ENCODE data around the gene NIT1.

NIT1 gene

GRCh38 chr1:161076410-161076809 lies 41.5 kb upstream of the NIT1 start:
- H3K9me3 ChIP-seq (replicated peaks; ENCODE audit: insufficient read depth, low read length): no peaks in the 10 kb centered on the region
- no peaks in the 10 kb centered on the region for H3K9me2 ChIP-seq (replicated peaks; ENCODE audit: insufficient read depth, low read length)
- H3K4me2 ChIP-seq (ENCODE audit: low read depth, low read length): no peak overlapping the region
- no peak overlapping the region for H3K9ac ChIP-seq (ENCODE audit: low read length)
- H3K27me3 ChIP-seq (replicated peaks; ENCODE audit: insufficient read depth, low read length): no peaks in the 10 kb centered on the region
- H2AFZ ChIP-seq (ENCODE audit: low read length): no peak overlapping the region
- H4K20me1 ChIP-seq (ENCODE audit: insufficient read depth, low read length): no peaks in the 10 kb centered on the region
- H3K4me3 ChIP-seq (ENCODE audit: low read length): no peak overlapping the region
- peaks cover under 1% of the 10 kb centered on the region; the same call in 1 of the 2 replicates for H3K4me1 ChIP-seq (ENCODE audit: low read length)
- no peaks in the 10 kb centered on the region for H3K36me3 ChIP-seq (replicated peaks; ENCODE audit: insufficient read depth, low read length)
- no peaks in the 10 kb centered on the region for H3F3A ChIP-seq (ENCODE audit: insufficient read depth, low read length)
- no peak for TF ChIP-seq EZH2phosphoT487 (IDR thresholded peaks at IDR 0.05; ENCODE audit: low read length)
- TF ChIP-seq EZH2 (optimal IDR thresholded peaks at IDR 0.05; ENCODE audit: low read depth, low read length): no peak
- no peak for TF ChIP-seq CTCF (IDR thresholded peaks at IDR 0.05; ENCODE audit: low read length)
- no peak overlapping the region for H3K27ac ChIP-seq (ENCODE audit: low read length)
- no peak for DNase-seq
- no peaks in the 10 kb centered on the region for H3K79me2 ChIP-seq (ENCODE audit: low read length)

- Histone ChIP-seq H4K20me1 (ENCODE audit: insufficient read depth, low read length) (no peaks in the 10 kb centered on the region), H3K9ac (ENCODE audit: low read length) (no peak overlapping the region), H3K27ac (ENCODE audit: low read length) (no peak overlapping the region), H3K9me2 (replicated peaks; ENCODE audit: insufficient read depth, low read length) (no peaks in the 10 kb centered on the region), H3K27me3 (replicated peaks; ENCODE audit: insufficient read depth, low read length) (no peaks in the 10 kb centered on the region), H3K4me1 (ENCODE audit: low read length) (no peaks in the 10 kb centered on the region), H3K4me3 (ENCODE audit: low read length) (no peak overlapping the region), H3K9me3 (replicated peaks; ENCODE audit: insufficient read depth, low read length) (no peaks in the 10 kb centered on the region), H3F3A (ENCODE audit: insufficient read depth, low read length) (no peaks in the 10 kb centered on the region), H3K4me2 (ENCODE audit: low read depth, low read length) (no peak overlapping the region), H3K79me2 (ENCODE audit: low read length) (no peaks in the 10 kb centered on the region), H3K36me3 (replicated peaks; ENCODE audit: insufficient read depth, low read length) (no peaks in the 10 kb centered on the region), H2AFZ (ENCODE audit: low read length) (no peak overlapping the region)
- DNase-seq: no peak
- TF ChIP-seq EZH2phosphoT487 (IDR thresholded peaks at IDR 0.05; ENCODE audit: low read length) (no peak), CTCF (IDR thresholded peaks at IDR 0.05; ENCODE audit: low read length) (no peak), EZH2 (optimal IDR thresholded peaks at IDR 0.05; ENCODE audit: low read depth, low read length) (no peak)
Measured at GRCh38 chr1:161077426-161077825, 40.5 kb upstream of the NIT1 start.

- H3K27me3 ChIP-seq (replicated peaks; ENCODE audit: insufficient read depth, low read length): no peaks in the 10 kb centered on the region
- no peaks in the 10 kb centered on the region for H3K4me1 ChIP-seq (ENCODE audit: low read length)
- H3K4me3 ChIP-seq (ENCODE audit: low read length): no peak overlapping the region
- no peak overlapping the region for H3K27ac ChIP-seq (ENCODE audit: low read length)
- no peak overlapping the region for H3K4me2 ChIP-seq (ENCODE audit: low read depth, low read length)
- H3K9me2 ChIP-seq (replicated peaks; ENCODE audit: insufficient read depth, low read length): no peaks in the 10 kb centered on the region
- no peak for DNase-seq
- no peaks in the 10 kb centered on the region for H4K20me1 ChIP-seq (ENCODE audit: insufficient read depth, low read length)
- H3K36me3 ChIP-seq (replicated peaks; ENCODE audit: insufficient read depth, low read length): no peaks in the 10 kb centered on the region
- no peak overlapping the region for H3K9ac ChIP-seq (ENCODE audit: low read length)
- no peaks in the 10 kb centered on the region for H3K79me2 ChIP-seq (ENCODE audit: low read length)
- no peaks in the 10 kb centered on the region for H3K9me3 ChIP-seq (replicated peaks; ENCODE audit: insufficient read depth, low read length)
- TF ChIP-seq EZH2 (optimal IDR thresholded peaks at IDR 0.05; ENCODE audit: low read depth, low read length) (no peak), CTCF (IDR thresholded peaks at IDR 0.05; ENCODE audit: low read length) (peak; percentile 12)
- no peak overlapping the region for H2AFZ ChIP-seq (ENCODE audit: low read length)
- H3F3A ChIP-seq (ENCODE audit: insufficient read depth, low read length): no peaks in the 10 kb centered on the region
Measured at GRCh38 chr1:161079436-161080110, 38.3 kb upstream of the NIT1 start.

Measured in MM.1S (cell line).